Retinal pigment epithelial cell (primary cell): Measurements from ENCODE around the gene PCSK4.
"Not testable (repeated sequence)": the region's sequence is repeated elsewhere in the genome, so short reads cannot be mapped to it uniquely, and the experiment has no call there.

Source experiments
- DNase-seq: peaks from one replicate; pipeline ENCODE4 v3.0.0-alpha.2; 2010; ENCODE audit warnings: low read depth
- H3K4me3 ChIP-seq: 2 replicates; pipeline ENCODE4 v1.5.1; 2011; ENCODE audit warnings: mild to moderate bottlenecking, low read length, control low read depth, moderate library complexity
- TF ChIP-seq, protein P1 (sequence below): conservative IDR thresholded peaks from 2 replicates; pipeline ENCODE4 v1.5.1; 2011; ENCODE audit warnings: low read depth, low read length, control low read depth, inconsistent platforms

Gene PCSK4

DNA sequence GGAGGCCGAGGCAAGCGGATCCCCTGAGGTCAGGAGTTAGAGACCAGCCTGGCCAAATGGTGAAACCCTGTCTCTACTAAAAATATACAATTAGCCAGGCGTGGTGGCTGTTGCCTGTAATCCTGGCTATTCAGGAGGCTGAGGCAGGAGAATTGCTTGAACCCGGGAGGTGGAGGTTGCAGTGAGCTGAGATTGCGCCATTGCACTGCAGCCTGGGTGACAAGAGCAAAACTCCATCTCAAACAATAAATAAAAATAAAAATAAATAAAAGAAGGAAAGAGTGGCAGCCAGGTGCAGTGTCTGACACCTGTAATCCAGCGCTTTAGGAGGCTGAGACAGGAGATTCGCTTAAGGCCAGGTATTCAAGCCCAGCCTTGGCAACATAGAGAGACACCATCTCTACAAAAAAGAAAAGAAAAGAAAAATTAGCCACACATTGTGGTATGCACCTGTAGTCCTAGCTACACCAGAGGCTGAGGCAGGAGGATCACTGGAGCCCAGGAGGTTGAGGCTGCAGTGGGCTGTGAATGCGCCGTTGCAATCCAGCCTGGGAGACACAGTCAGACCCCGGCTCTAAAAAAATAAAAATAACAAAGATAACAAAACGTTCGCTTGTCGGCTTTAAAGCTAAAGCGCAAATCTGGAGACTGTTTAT is 12.4 kb upstream of the PCSK4 start:
- DNase-seq: no peak
- TF ChIP-seq, protein P1, sequence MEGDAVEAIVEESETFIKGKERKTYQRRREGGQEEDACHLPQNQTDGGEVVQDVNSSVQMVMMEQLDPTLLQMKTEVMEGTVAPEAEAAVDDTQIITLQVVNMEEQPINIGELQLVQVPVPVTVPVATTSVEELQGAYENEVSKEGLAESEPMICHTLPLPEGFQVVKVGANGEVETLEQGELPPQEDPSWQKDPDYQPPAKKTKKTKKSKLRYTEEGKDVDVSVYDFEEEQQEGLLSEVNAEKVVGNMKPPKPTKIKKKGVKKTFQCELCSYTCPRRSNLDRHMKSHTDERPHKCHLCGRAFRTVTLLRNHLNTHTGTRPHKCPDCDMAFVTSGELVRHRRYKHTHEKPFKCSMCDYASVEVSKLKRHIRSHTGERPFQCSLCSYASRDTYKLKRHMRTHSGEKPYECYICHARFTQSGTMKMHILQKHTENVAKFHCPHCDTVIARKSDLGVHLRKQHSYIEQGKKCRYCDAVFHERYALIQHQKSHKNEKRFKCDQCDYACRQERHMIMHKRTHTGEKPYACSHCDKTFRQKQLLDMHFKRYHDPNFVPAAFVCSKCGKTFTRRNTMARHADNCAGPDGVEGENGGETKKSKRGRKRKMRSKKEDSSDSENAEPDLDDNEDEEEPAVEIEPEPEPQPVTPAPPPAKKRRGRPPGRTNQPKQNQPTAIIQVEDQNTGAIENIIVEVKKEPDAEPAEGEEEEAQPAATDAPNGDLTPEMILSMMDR: no peak
- no peak overlapping the region for H3K4me3 ChIP-seq

DNA sequence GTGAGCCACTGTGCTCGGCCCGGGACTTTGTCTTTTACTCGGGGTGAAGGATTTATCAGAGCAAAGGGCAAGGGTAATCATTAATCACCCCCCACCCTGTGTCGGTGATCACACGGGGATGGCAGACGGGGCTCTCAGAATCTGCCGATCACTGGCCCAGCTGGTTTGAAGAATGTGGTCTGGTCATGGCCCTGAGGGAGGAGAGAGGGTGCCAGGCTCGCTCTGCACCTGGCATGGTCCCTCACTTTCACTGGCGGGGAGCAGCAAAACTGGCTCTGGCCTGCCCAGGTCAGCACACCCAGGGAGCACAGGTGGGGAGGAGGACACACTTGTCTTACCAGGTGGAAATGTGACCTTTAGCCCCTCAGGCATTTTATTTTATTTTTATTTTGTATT is 11.0 kb upstream of the PCSK4 start:
- no peak for DNase-seq
- TF ChIP-seq, protein P1: no peak
- H3K4me3 ChIP-seq: no peak overlapping the region

DNA sequence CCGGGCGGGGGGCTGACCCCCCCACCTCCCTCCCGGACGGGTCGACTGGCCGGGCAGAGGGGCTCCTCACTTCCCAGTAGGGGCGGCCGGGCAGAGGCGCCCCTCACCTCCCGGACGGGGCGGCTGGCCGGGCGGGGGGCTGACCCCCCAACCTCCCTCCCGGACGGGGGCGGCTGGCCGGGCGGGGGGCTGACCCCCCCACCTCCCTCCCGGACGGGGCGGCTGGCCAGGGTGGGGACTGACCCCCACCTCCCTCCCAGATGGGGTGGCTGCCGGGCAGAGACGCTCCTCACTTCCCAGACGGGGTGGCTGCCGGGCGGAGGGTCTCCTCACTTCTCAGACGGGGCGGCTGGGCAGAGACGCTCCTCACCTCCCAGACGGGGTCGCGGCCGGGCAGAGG is 9.1 kb upstream of the PCSK4 start:
- DNase-seq, H3K4me3 ChIP-seq: not testable (repeated sequence)

- no peak overlapping the region for H3K4me3 ChIP-seq
- TF ChIP-seq, protein P1: no peak
- DNase-seq: no peak
These were observed 7.6 kb upstream of the PCSK4 start for GRCh38 chr19:1497578-1498235.

DNA sequence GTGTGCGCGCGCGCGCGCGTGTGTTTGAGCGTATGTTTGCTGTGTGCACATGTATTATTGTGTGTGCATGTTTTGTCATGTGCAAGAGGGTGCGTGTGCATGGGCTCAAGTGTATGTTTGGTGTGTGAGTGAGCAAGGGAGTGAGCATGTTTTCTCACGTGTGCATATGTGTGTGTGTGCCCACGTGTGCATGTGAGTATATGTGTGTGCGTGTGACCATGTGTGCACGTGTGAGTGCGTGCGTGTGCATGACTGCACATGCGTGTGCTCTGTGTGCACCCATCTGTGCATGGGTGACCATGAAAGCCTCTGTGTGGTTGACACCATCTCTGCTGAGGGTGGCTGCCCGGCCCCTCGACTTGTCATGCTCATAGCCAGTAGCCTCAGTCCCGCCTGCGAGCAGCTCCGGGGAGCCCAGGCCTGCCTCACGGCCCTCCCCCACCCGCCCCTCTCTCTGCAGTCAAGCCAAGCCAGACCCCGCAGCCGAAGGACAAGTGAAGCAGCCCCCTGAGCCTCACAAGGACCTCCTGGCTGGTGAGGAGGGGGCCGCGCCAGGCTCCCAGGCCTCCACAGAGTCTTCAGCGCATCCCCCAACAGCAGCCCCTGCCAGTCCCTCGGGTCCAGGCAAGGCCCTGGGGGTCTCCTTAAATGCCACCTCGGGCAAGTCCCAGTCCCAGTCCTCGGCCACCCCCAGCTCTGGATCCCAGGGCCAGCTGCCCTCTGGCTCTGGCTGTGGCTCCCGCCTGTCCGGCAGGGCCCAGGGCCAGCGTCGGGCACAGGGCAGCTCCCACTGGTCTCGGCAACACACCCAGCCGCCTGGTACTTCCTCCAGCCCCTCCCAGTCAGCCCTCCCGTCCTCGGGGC is 6.8 kb upstream of the PCSK4 start:
- no peak for DNase-seq
- no peak overlapping the region for H3K4me3 ChIP-seq
- TF ChIP-seq, protein P1: no peak

GRCh38 chr19:1495799-1496713 is 5.9 kb upstream of the PCSK4 start:
- H3K4me3 ChIP-seq: no peak overlapping the region
- TF ChIP-seq, protein P1: no peak
- no peak for DNase-seq
